GM21825 (cell line): Measurements from ENCODE around the gene LUZP1.

Experiments
- ATAC-seq: cut with Tn5 transposase; IDR thresholded peaks from one replicate; pipeline ENCODE4 v1.9.1; 2021; ENCODE audit warnings: mild to moderate bottlenecking, moderate library complexity; ENCODE audit not compliant: unreplicated experiment

LUZP1 gene

GRCh38 chr1:23156940-23157339 is 11.7 kb downstream of the LUZP1 start:
- no peak for ATAC-seq

- ATAC-seq, result no peak
Measured at GRCh38 chr1:23152966-23153684, 15.5 kb downstream of the LUZP1 start.

DNA sequence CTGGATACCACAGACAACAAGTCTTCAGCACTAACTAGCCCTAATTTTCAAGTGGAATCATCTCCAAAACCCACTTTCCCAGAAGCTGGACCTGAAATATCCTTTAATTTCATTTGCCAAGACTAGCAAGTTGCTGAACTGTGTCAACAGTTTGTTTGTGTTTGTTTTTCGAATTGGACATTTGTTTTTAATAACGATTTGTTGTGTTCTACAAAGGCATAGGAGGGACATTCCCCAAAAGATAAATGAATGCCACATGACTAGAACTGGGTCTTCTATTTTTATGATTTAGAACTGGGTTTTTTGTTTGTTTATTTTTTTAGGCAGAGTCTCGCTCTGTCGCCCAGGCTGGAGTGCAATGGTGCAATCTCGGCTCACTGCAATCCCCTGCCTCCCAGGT is 17.9 kb downstream of the LUZP1 start:
- no peak for ATAC-seq

DNA sequence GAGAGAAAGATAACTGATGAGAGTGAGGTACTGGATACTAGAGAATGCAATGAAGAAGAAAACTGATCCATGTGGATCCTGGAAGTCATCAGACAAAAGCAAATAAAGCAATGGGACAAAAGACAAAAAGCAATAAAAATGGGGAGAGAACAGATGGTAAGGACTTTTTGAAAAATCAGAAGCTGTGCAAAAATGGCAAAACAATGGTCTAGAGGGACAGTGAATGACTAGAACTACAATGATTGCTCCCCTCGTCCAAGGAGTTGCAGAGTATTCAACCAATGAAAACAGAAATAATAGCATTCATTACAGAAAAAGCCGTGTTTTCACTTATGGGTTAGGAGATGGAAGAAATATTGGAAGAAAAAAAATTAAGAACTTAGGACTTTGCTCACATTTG is 18.5 kb downstream of the LUZP1 start:
- no peak for ATAC-seq

- peak; percentile 67 for ATAC-seq
Measured at GRCh38 chr1:23149114-23149513, 19.5 kb downstream of the LUZP1 start.

DNA sequence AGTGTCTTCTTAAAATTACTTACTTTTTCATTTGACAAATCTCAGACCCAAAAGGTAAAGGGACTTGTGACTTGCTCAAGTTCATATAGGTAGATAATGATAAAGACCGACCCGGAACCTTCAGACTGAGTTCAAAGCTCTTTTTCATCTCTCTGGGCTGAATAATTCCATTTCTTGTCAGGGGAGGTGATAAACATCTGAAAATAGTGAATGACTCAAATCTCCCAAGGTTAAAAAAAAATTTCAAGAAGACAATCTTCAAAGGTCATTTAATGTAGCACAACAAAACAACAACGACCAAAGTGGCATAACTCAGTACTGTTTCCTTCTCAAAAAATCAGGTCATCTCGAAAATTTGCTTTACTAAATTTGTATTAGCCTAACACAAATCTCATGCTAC is 20.6 kb downstream of the LUZP1 start:
- no peak for ATAC-seq

DNA sequence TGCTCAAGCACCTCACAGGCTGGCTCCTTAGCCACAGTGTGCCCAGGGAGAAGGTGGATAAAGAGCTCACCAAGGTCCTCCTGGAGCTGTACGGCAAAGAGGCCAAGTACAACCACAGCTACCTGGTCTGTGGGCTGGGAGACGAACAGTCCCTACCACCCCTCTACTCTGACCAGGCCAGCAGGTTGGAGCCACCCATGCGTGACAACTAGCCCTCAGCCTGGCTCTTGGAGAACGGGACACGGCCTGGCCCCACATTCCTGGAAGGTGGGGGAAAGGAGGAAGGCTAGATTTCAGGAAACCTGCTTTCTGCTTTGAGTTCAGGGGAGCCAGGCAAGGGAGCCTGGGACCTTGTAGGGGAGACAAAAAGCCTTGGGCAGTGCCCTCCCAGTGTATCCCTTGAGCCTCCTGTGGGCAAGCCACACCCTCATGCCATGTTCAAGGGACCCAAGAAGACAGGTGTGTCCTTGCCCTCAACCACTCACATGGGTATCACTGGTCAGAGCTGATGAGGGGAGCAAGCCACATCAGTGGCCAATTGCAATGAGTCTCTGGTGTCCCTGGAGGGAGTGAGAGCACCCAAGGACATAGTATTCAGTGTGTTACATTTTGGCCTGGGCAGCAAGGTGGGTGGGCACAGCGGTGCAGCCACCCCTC is 27.6 kb downstream of the LUZP1 start:
- no peak for ATAC-seq

DNA sequence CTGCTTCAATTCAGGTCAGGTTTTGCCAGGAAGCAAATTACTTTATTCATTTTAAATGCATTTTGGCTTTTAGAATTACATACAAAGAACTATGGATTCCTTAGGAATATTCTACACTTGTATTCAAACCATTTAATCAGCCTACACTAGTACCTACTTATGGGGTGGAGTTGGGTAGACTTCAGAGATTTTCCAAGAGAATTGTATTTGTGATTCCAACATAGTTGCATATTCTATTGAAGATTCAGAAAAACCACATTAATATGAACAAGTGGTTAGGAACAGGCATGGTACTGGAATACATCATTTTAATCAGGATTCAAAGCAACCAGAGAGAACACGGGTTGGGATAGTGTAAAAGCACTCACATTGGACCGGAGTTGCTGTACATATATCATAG is 33.4 kb downstream of the LUZP1 start:
- ATAC-seq, result no peak

DNA sequence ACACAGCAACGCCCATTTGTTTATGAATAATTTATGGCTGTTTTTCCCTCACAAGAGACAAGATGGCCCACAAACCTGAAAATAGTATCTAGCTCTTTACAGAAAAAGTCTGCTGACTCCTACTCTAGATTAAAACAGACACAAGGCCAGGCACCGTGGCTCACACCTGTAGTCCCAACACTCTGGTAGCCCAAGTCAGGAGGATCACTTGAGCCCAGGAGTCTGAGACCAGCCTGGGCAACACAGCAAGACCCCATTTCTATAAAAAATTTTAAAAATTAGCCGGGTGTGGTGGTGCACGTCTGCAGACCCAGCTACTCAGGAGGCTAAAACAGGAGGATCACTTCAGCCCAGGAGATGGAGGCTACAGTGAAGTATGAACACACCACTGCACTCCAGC is 34.6 kb downstream of the LUZP1 start:
- ATAC-seq, result no peak

- ATAC-seq, result no peak
Measured at GRCh38 chr1:23133587-23133986, 35.1 kb downstream of the LUZP1 start.

DNA sequence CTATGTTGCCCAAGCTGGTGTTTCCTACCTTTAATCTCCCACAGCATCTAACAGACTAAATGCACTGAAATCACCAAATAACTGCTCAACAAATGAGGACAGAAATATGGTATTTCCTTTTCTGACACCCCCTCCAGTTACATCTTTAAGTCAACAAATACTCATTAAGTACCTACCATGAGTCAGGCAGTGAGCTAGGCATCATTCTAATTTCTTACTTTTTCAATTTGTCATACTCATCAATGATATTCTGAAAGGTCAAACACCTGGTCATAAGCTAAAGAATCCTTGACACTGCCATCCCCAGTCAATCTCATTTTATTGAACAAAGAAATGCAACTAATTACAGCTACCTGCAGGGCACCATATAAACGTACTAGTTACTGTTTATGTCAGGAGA is 36.6 kb downstream of the LUZP1 start:
- ATAC-seq, result no peak

DNA sequence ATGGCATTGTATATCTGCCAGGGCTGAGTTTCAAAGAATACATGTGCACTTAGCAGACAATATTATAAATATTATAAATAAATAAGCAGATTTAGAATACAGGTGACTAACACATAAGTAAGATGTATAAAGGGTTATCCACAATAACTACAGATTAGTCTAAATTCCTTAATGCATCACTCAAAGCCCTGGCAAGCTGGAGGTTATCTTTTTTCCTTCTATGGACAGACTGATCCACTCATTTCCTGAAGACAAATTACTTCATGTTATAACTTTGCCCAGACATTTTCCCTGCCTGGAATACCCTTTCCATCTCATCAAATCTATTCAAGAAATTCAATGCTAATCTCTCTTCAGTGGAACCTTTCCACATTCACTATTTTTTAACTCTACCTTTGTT is 38.8 kb downstream of the LUZP1 start:
- no peak for ATAC-seq

GRCh38 chr1:23126801-23127200 is 41.9 kb downstream of the LUZP1 start:
- ATAC-seq, result no peak

DNA sequence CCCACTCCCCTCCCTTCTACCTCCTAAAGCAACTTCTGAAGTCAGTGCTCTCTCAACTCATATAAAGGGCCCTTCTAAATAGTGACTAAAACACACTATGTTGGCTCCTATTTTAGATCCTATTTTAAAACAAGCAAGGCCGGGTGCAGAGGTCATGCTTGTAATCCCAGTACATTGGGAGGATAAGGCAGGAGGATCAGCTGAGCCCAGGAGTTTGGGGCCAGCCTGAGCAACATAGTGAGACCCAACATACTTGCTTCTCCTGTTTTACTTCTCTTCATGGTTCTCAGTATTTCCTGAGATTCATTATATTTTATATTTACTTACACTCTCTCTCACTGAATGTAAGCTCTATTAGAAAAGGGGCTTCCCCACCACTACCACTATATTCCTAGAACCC is 42.5 kb downstream of the LUZP1 start:
- no peak for ATAC-seq

- ATAC-seq, result no peak
Measured at GRCh38 chr1:23125489-23125888, 43.2 kb downstream of the LUZP1 start.

DNA sequence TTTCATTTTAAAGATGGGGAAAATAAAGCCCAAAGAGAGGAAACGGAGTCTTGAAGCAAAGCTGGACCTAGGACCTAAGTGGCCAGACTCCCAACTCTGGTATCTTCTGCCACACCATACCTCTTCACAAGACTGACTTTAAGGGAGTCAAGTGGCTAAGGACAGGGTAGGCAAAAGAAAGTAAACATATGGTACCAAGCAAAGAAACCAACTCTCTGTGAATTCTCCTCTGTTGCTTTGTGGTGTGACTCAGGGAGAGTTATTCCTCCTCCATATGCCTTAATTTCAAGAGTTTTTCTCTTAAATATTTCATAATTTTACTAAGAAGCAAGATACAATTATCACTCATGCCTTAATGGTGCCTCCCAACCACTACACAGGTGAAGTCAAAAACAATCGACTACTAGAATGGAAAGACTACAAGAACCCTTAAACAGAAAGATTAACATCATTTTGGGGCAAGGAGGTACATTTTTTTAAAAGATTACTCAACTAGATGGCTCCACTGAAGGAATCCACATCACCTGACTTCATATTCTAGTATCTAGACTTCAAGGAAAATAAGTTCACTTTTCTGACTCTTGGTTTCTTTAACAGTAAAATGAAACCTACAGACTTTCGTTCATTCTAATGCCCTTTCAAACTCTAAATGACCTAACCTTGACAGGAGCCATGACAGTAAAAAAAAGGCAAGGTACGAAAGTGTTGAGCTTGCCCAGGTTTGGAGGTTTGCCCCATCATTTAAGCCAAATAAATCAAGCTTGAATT is 44.2 kb downstream of the LUZP1 start:
- no peak for ATAC-seq

DNA sequence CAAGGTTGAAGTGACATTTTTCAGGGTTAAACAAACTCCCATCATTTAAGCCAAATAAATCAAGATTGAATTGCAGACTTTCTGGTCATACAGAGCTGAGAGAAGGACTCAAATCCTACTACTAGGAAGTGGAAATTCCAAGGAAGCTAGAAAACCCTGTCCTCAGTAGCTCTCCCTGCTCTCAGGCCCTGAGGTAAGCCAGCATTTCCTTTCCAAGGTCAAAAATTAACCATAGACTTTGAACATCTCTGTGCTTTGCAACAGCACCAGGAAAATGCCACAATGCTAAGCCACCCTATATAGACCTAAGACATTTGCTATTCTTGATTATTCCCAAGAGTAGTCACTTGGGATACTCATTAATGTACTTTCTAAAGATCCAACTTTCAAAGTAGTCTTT is 45.1 kb downstream of the LUZP1 start:
- ATAC-seq, result no peak

DNA sequence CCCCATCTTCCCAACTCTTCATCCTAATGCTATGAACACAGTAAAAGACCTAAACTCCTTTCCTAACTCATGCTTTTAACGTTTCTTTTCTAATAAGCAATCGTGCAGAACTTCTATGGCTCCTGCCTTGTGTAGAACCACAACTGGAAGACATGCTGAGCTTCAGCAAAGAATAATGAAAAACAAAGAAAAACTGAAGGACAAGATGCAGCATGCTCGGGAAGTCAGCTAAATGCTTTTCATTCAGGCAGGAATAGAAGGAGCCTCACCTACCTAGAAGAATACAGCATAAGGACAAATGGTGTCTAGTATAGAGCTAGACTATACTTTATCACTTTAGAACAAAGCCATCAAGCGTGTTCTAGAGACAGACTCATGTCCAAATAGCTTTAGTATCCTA is 45.9 kb downstream of the LUZP1 start:
- ATAC-seq, result no peak

GRCh38 chr1:23122023-23122748 is 46.5 kb downstream of the LUZP1 start:
- ATAC-seq, result no peak

DNA sequence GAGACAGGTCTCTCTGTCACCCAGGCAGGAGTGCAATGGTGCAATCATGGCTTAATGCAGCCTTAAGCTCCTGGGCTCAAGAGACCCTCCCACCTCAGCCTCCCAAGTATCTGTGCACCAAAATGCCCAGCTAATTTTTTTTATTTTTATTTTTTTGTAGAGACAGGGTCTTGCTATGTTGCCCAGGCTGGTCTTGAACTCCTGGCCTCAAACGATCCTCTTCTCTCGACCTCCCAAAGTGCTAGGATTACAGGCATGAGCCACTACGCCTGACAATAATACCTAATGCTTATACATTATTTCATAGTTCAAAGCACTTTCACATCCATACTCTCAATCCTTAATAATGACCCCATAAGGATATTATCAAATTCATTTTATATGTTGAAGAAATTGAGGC is 48.3 kb downstream of the LUZP1 start:
- ATAC-seq, result no peak
